B cell (primary cell): ENCODE results near the gene ICAM1. TPM values are rescaled to one million over a fixed set of nuclear protein-coding genes. Genes with fewer than 3 reads are reported as not detected.
"Not testable (repeated sequence)": the region's sequence is repeated elsewhere in the genome, so short reads cannot be mapped to it uniquely, and the experiment has no call there.

ENCODE experiments used
- ATAC-seq: fragments of 200-7000 bp; cut with Tn5 transposase; one replicate; pipeline ENCODE4 v1.10.0; 2021; ENCODE audit warnings: low read depth, mild to moderate bottlenecking, moderate number of reproducible peaks, moderate library complexity
- CTCF ChIA-PET: fragments of 350-600 bp; sonication (Branson Sonifier 250); formaldehyde crosslinking; loops from one replicate; lab custom pipeline; 2021; ENCODE audit warnings: antibody characterized with exemption, inconsistent platforms; lab: Charles Lee
- POLR2A ChIA-PET: fragments of 350-600 bp; sonication (Branson Sonifier 250); formaldehyde crosslinking; loops from one replicate; lab custom pipeline; 2021; ENCODE audit warnings: antibody characterized with exemption; lab: Charles Lee
- DNase-seq: peaks from one replicate; pipeline ENCODE4 v3.0.0; 2013
- H2AFZ ChIP-seq: 2 replicates; pipeline ENCODE4 v1.6.1; 2012; ENCODE audit warnings: mild to moderate bottlenecking, low read depth, low read length; ENCODE audit not compliant: insufficient read depth, poor library complexity, severe bottlenecking
- H3K27ac ChIP-seq, 2 donors: 1 replicate in 1 of 2; 2 replicates in 1 of 2; pipeline ENCODE4 v1.5.1; 2012 to 2013; ENCODE audit warnings: low read length in 2 of 2, mild to moderate bottlenecking in 2 of 2, moderate library complexity in 1 of 2
- H3K27me3 ChIP-seq, 4 experiments: fragments of 200-600 bp in 1 of 4; sonication (generic) in 1 of 4; replicated peaks in 1 of 4; 1 replicate in 2 of 4; 2 replicates in 2 of 4; pipeline versions ENCODE4 v1.6.1 to v1.7.0; 2013 to 2016; ENCODE audit warnings: low read length in 3 of 4, mild to moderate bottlenecking in 2 of 4, mixed read lengths in 1 of 4, moderate library complexity in 1 of 4; ENCODE audit not compliant: insufficient read depth in 4 of 4, control insufficient read depth in 3 of 4; ENCODE audit errors: control extremely low read depth in 1 of 4
- H3K36me3 ChIP-seq, 2 experiments: replicated peaks in 1 of 2; 1 replicate in 1 of 2; 2 replicates in 1 of 2; pipeline versions ENCODE4 v1.6.1 to v1.7.1; 2013; ENCODE audit warnings: low read length in 1 of 2; ENCODE audit not compliant: insufficient read depth in 2 of 2, control insufficient read depth in 1 of 2; ENCODE audit errors: control extremely low read depth in 1 of 2, extremely low read depth in 1 of 2
- H3K4me1 ChIP-seq, 2 donors: fragments of 200-600 bp in 1 of 2; sonication (generic) in 1 of 2; 1 replicate in 1 of 2; 2 replicates in 1 of 2; pipeline versions ENCODE4 v1.5.1 to v1.6.1; 2013 to 2017; ENCODE audit warnings: low read length in 2 of 2; ENCODE audit not compliant: control insufficient read depth in 2 of 2, insufficient read depth in 2 of 2
- H3K4me2 ChIP-seq: replicated peaks from 2 replicates; pipeline ENCODE3; 2012; ENCODE audit warnings: mild to moderate bottlenecking, low read depth, low read length; ENCODE audit not compliant: poor library complexity, severe bottlenecking
- H3K4me3 ChIP-seq, 5 experiments: fragments of 200-600 bp in 1 of 5; sonication (generic) in 1 of 5; 1 replicate in 3 of 5; 2 replicates in 2 of 5; pipeline versions ENCODE4 v1.5.1 to v1.7.0; 2011 to 2016; ENCODE audit warnings: low read length in 4 of 5, mild to moderate bottlenecking in 4 of 5, low read depth in 2 of 5, control low read depth in 1 of 5, moderate library complexity in 1 of 5; ENCODE audit not compliant: insufficient read depth in 1 of 5; ENCODE audit errors: control extremely low read depth in 1 of 5, extremely low read depth in 1 of 5
- H3K79me2 ChIP-seq: fragments of 200-600 bp; sonication (generic); one replicate; pipeline ENCODE4 v1.6.0; 2016; ENCODE audit warnings: low read length; ENCODE audit not compliant: control insufficient read depth, insufficient read depth
- H3K9ac ChIP-seq: fragments of 200-600 bp; sonication (generic); 2 replicates; pipeline ENCODE4 v1.6.1; 2017; ENCODE audit warnings: mild to moderate bottlenecking, low read length, moderate library complexity
- H3K9me3 ChIP-seq, 3 donors: one replicate each; pipeline versions ENCODE4 v1.6.1 to v1.7.1; 2013; ENCODE audit warnings: low read length in 2 of 3; ENCODE audit not compliant: control insufficient read depth in 2 of 3, insufficient read depth in 1 of 3; ENCODE audit errors: control extremely low read depth in 1 of 3
- H4K20me1 ChIP-seq: 2 replicates; pipeline ENCODE4 v1.6.0; 2012; ENCODE audit warnings: mild to moderate bottlenecking, low read length; ENCODE audit not compliant: insufficient read depth, control insufficient read depth, poor library complexity, severe bottlenecking
- H3K27ac Mint-ChIP-seq: one replicate; pipeline ENCODE4 v1.8.0; 2021; ENCODE audit warnings: mixed read lengths
- H3K27me3 Mint-ChIP-seq: one replicate; pipeline ENCODE4 v1.8.0; 2021; ENCODE audit warnings: mixed read lengths
- H3K4me1 Mint-ChIP-seq: one replicate; pipeline ENCODE4 v1.8.0; 2021; ENCODE audit warnings: mixed read lengths
- H3K4me3 Mint-ChIP-seq: one replicate; pipeline ENCODE4 v1.8.0; 2021; ENCODE audit warnings: mixed read lengths
- H3K9me3 Mint-ChIP-seq: one replicate; pipeline ENCODE4 v1.8.0; 2022; ENCODE audit warnings: mixed read lengths; ENCODE audit not compliant: insufficient read depth
- EZH2 ChIP-seq: IDR thresholded peaks from 2 replicates; pipeline ENCODE4 v1.6.1; 2012; ENCODE audit warnings: borderline replicate concordance, low read depth, mild to moderate bottlenecking, moderate library complexity, low read length; ENCODE audit not compliant: insufficient read depth, poor library complexity, severe bottlenecking
- WGBS: methylation state at CpG from one replicate; pipeline ENCODE4 v1.1.5; 2013; ENCODE audit warnings: missing lambda C conversion rate; ENCODE audit not compliant: insufficient coverage; 5-methylcytosine and 5-hydroxymethylcytosine counted together
- intact Hi-C: fragments of 100-400 bp; cut with micrococcal nuclease; formaldehyde crosslinking; loops from one replicate; pipeline ENCODE4 v1.10.0; 2022
- polyA plus RNA-seq: library from polyadenylated mRNA; depleted of rRNA; stranded (reverse); fragments of >200 nt; gene quantifications from 2 replicates; pipeline ENCODE4 v1.2.3, GENCODE V29; 2012
- total RNA-seq, 2 donors: library from RNA; stranded (reverse); fragments of 120-200 nt in 1 of 2; gene quantifications; 1 replicate in 1 of 2; 2 replicates in 1 of 2; pipeline versions ENCODE4 v1.2.3 to v1.2.4, GENCODE V29; 2013 to 2022
- TF ChIP-seq, protein P1 (sequence below): fragments of 200-600 bp; IDR thresholded peaks from one replicate; pipeline ENCODE4 v1.8.0; 2022; ENCODE audit warnings: antibody characterized with exemption, mild to moderate bottlenecking

Gene ICAM1
- total and polyA plus RNA-seq, 2 donors (not counting 1 experiment from before 2014, with no cell fraction given): 7.3 to 11.9 TPM

DNA sequence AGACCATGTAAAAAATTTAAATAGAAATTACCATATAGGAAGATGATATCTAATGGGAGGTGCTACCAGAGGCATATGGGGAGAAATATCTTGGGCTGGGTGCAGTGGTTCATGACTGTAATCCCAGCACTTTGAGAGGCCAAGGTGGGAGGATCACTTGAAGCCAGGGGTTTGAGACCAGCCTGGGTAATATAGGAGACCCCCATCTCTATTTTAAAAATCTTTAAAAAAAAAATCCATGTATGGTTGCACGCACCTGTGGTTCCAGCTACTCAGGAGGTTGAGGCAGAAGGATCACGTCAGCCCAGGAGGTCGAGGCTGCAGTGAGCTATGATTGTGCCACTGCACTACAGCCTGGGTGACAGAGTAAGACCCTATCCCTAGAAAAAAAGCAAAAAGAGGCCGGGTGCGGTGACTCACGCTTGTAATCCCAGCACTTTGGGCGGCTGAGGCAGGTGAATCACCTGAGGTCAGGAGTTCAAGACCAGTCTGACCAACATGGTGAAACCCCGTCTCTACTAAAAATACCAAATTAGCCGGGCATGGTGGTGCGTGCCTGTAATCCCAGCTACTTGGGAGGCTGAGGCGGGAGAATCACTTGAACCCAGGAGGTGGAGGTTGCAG, 29.0 kb upstream of the ICAM1 start:
- H3K4me3 ChIP-seq, H3K9me3 ChIP-seq, H3K27me3 Mint-ChIP-seq, H3K27ac ChIP-seq, H3K9ac ChIP-seq, intact Hi-C loops, H3K9me3 Mint-ChIP-seq, H2AFZ ChIP-seq, H4K20me1 ChIP-seq, H3K27me3 ChIP-seq, H3K4me2 ChIP-seq, H3K36me3 ChIP-seq, H3K79me2 ChIP-seq, H3K27ac Mint-ChIP-seq, ATAC-seq, H3K4me3 Mint-ChIP-seq, DNase-seq: not testable (repeated sequence)
- H3K4me1 ChIP-seq: peaks cover 25 to 40% of the 10 kb centered on the region in 2 donors
- WGBS: 87% methylated on average over 6 of the region's 11 CpGs
- H3K4me1 Mint-ChIP-seq: peaks cover 34% of the 10 kb centered on the region
- POLR2A ChIA-PET: interaction anchor here (0.6 kb wide), 1 partner anchor 8 kb away, joined by 5 read pairs; no protein-coding TSS in a partner anchor
- CTCF ChIA-PET: interaction anchor here (2.8 kb wide), 1 partner anchor 8 kb away, joined by 14 read pairs; no protein-coding TSS in a partner anchor

DNA sequence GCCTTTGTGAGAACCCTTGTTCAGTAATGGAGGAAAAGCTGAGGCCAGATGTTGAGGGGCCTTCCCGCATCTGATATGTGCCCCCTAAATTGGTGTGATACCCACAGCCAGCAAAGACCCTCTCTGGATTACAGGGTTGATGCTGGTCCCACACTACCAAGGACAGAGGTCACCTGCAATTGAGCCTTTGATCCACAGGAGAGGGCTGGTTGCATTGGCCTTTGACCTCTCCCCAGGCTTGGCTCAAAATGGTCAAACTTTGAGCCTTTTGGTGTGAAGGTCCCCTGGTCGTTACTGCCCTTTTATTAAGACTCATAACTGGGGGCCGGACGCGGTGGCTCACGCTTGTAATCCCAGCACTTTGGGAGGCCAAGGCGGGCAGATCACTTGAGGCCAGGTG, 27.3 kb upstream of the ICAM1 start:
- no peak overlapping the region for H3K27ac Mint-ChIP-seq
- TF ChIP-seq EZH2: no peak
- TF ChIP-seq, protein P1, sequence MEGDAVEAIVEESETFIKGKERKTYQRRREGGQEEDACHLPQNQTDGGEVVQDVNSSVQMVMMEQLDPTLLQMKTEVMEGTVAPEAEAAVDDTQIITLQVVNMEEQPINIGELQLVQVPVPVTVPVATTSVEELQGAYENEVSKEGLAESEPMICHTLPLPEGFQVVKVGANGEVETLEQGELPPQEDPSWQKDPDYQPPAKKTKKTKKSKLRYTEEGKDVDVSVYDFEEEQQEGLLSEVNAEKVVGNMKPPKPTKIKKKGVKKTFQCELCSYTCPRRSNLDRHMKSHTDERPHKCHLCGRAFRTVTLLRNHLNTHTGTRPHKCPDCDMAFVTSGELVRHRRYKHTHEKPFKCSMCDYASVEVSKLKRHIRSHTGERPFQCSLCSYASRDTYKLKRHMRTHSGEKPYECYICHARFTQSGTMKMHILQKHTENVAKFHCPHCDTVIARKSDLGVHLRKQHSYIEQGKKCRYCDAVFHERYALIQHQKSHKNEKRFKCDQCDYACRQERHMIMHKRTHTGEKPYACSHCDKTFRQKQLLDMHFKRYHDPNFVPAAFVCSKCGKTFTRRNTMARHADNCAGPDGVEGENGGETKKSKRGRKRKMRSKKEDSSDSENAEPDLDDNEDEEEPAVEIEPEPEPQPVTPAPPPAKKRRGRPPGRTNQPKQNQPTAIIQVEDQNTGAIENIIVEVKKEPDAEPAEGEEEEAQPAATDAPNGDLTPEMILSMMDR: no peak
- no peak for DNase-seq
- peaks cover 14 to 24% of the 10 kb centered on the region in 2 donors for H3K4me1 ChIP-seq
- no peaks in the 10 kb centered on the region for H3K27me3 ChIP-seq
- peaks cover 0 to 6% (median 0%) of the 10 kb centered on the region in 3 donors for H3K9me3 ChIP-seq
- H3K9me3 Mint-ChIP-seq: no peaks in the 10 kb centered on the region
- no peak overlapping the region for H3K27ac ChIP-seq
- whole genome bisulfite sequencing: 99% methylated on average over 7 of the region's 7 CpGs
- no peaks in the 10 kb centered on the region for H3K79me2 ChIP-seq
- H2AFZ ChIP-seq: no peak overlapping the region
- no peaks in the 10 kb centered on the region for H3K27me3 Mint-ChIP-seq
- ATAC-seq: no peak
- H3K4me3 ChIP-seq: no peak overlapping the region
- ChIA-PET POLR2A (interaction anchor here (0.7 kb wide), 2 partner anchors 137 to 303 kb away, joined by 11 to 14 read pairs; partner anchors contain the start of gene PPAN), CTCF (no interaction called here)
- no peaks in the 10 kb centered on the region for H3K36me3 ChIP-seq
- no peak overlapping the region for H3K9ac ChIP-seq
- intact Hi-C loops: no loop called here
- no peak overlapping the region for H3K4me2 ChIP-seq
- peaks cover 28% of the 10 kb centered on the region for H3K4me1 Mint-ChIP-seq
- no peak overlapping the region for H3K4me3 Mint-ChIP-seq
- no peaks in the 10 kb centered on the region for H4K20me1 ChIP-seq
